SU-DHL-6 (cell line): ENCODE measurements around the gene MIEF1.

Experiments used
- H2AFZ ChIP-seq: fragments of 200-600 bp; sonication (generic); 2 replicates; pipeline ENCODE4 v1.6.1; 2014; ENCODE audit warnings: low read depth, mild to moderate bottlenecking, moderate library complexity, mixed read lengths, antibody characterized with exemption, low read length; ENCODE audit not compliant: severe bottlenecking
- H3F3A ChIP-seq: fragments of 200-600 bp; shearing (Covaris generic); 2 replicates; pipeline ENCODE4 v1.6.0; 2016; ENCODE audit warnings: antibody characterized with exemption, mild to moderate bottlenecking; ENCODE audit not compliant: insufficient read depth
- H3K27ac ChIP-seq: fragments of 200-600 bp; sonication (generic); 2 replicates; pipeline ENCODE4 v1.5.1; 2016; ENCODE audit warnings: low read depth, mild to moderate bottlenecking, low read length, moderate library complexity, mixed read lengths
- H3K27me3 ChIP-seq: fragments of 200-600 bp; sonication (generic), shearing (Covaris generic); 2 replicates; pipeline ENCODE4 v1.6.0; 2014; ENCODE audit warnings: mild to moderate bottlenecking, low read length
- H3K36me3 ChIP-seq: fragments of 200-600 bp; sonication (generic); 2 replicates; pipeline ENCODE4 v1.6.1; 2014; ENCODE audit warnings: mild to moderate bottlenecking, low read length, mixed read lengths
- H3K4me2 ChIP-seq: fragments of 300-600, 200-600 bp; shearing (Covaris generic), sonication (generic); 2 replicates; pipeline ENCODE4 v1.6.0; 2014; ENCODE audit warnings: low read length, low read depth, mild to moderate bottlenecking; ENCODE audit not compliant: poor library complexity, severe bottlenecking
- H3K4me3 ChIP-seq: fragments of 200-600 bp; sonication (generic); 2 replicates; pipeline ENCODE4 v1.5.1; 2014; ENCODE audit warnings: antibody characterized with exemption, low read length, mild to moderate bottlenecking, mixed read lengths; ENCODE audit not compliant: insufficient read depth, poor library complexity, severe bottlenecking
- H3K79me2 ChIP-seq: fragments of 200-600 bp; sonication (generic); 2 replicates; pipeline ENCODE4 v1.6.1; 2014; ENCODE audit warnings: mild to moderate bottlenecking, low read length, moderate library complexity; ENCODE audit not compliant: insufficient read depth
- H3K9ac ChIP-seq: fragments of 200-600 bp; sonication (generic); 2 replicates; pipeline ENCODE4 v1.7.0; 2014; ENCODE audit warnings: mild to moderate bottlenecking, low read length
- H3K9me2 ChIP-seq: fragments of 200-600 bp; sonication (generic); replicated peaks from 2 replicates; pipeline ENCODE4 v1.6.1; 2014; ENCODE audit warnings: low read length; ENCODE audit not compliant: insufficient read depth
- H3K9me3 ChIP-seq: fragments of 200-600 bp; sonication (generic); 2 replicates; pipeline ENCODE4 v1.6.1; 2014; ENCODE audit warnings: low read length, mixed read lengths; ENCODE audit not compliant: insufficient read depth
- H4K20me1 ChIP-seq: fragments of 200-600 bp; sonication (generic); 2 replicates; pipeline ENCODE4 v1.6.1; 2014; ENCODE audit warnings: low read depth, mild to moderate bottlenecking, antibody characterized with exemption, low read length, moderate library complexity, mixed read lengths
- EZH2phosphoT487 ChIP-seq: fragments of 200-600 bp; sonication (generic), shearing (Covaris generic); conservative IDR thresholded peaks from 2 replicates; pipeline ENCODE4 v1.6.1; 2018; ENCODE audit warnings: mild to moderate bottlenecking, antibody characterized with exemption, low read length, moderate library complexity, mixed read lengths
- TF ChIP-seq, protein P1 (sequence below): fragments of 200-600 bp; sonication (generic); IDR thresholded peaks from one replicate; pipeline ENCODE4 v1.5.1; 2017; ENCODE audit warnings: antibody characterized with exemption, mild to moderate bottlenecking, low read length, moderate library complexity; ENCODE audit not compliant: insufficient read depth, poor library complexity, severe bottlenecking

Gene MIEF1

DNA sequence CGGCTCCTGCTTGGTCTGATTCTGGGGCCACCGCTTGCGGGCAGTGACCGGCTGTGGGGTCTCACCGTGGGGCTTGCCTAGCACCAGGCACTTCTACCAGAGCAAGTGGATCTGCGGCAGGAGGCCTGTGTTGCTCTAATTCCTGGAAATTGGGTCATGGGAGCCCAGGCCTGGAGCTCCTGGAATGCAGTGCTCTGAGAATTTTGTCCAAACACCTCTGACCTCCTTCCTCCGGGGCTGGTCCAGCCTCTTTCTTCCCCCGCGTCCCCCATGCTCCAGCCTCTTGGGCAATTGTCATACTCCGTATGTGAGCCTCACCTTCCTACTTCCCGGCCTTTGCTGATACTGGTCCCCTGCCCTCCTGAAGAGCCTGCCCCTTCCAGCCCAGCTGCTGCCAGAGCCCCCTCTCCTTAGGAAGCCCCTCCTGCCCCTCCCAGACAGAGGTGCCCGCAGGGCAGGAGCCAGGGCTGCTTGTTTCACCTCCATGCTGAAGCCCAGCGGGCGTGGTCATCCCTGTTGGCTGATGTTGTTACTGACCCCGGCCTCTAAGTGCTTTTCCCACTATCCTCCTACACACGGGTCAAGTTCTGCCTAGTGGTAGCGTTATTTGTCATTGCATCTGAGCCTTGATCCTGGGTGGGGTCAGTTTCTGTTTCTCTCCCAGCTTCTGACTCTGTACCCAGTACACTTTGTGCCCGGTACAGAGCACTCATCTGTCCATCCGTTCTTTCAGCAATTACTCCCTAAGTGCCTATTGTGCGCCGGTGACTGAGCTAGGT lies 35.7 kb upstream of the MIEF1 start:
- Histone ChIP-seq H4K20me1 (no peaks in the 10 kb centered on the region), H3K4me3 (peak overlapping the region; percentile 27), H3F3A (peaks cover 68% of the 10 kb centered on the region), H3K36me3 (no peaks in the 10 kb centered on the region), H3K4me2 (peak overlapping the region; percentile 93), H3K9me2 (no peaks in the 10 kb centered on the region), H3K27me3 (no peaks in the 10 kb centered on the region), H3K9me3 (no peaks in the 10 kb centered on the region), H3K9ac (peak overlapping the region; percentile 54), H2AFZ (no peak overlapping the region), H3K27ac (peak overlapping the region; percentile 95), H3K79me2 (peaks cover 83% of the 10 kb centered on the region)
- TF ChIP-seq, protein P1, sequence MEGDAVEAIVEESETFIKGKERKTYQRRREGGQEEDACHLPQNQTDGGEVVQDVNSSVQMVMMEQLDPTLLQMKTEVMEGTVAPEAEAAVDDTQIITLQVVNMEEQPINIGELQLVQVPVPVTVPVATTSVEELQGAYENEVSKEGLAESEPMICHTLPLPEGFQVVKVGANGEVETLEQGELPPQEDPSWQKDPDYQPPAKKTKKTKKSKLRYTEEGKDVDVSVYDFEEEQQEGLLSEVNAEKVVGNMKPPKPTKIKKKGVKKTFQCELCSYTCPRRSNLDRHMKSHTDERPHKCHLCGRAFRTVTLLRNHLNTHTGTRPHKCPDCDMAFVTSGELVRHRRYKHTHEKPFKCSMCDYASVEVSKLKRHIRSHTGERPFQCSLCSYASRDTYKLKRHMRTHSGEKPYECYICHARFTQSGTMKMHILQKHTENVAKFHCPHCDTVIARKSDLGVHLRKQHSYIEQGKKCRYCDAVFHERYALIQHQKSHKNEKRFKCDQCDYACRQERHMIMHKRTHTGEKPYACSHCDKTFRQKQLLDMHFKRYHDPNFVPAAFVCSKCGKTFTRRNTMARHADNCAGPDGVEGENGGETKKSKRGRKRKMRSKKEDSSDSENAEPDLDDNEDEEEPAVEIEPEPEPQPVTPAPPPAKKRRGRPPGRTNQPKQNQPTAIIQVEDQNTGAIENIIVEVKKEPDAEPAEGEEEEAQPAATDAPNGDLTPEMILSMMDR: no peak
- no peak for TF ChIP-seq EZH2phosphoT487

DNA sequence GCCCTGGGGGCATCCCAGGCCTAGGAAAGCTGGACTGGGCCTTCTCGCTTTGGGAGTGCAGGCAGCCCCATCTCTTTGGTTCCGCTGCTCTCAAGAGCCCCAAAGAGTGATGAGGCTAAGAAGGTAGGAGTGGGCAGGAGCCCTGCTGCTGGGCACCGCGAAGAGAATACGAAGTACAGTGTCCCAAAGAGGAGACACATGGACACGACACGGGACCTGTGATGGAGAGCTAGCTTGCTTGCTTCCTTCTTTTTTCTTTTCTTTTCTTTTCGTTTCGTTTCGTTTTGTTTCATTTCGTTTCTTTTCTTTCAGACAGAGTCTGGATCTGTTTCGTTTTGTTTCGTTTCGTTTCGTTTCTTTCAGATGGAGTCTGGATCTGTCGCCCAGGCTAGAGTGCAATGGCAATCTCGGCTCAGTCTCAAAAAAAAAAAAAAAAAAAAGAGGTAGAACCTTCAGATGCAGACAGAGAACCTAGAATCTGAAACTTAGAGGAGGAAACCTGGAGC lies 34.6 kb upstream of the MIEF1 start:
- Histone ChIP-seq H3K4me2 (peak overlapping the region; percentile 93), H3K4me3 (peak overlapping the region; percentile 9), H3K27ac (peak overlapping the region; percentile 95), H3K9me3 (no peaks in the 10 kb centered on the region), H3K36me3 (no peaks in the 10 kb centered on the region), H3F3A (peaks cover 58% of the 10 kb centered on the region), H3K9ac (peak overlapping the region; percentile 54), H3K9me2 (no peaks in the 10 kb centered on the region), H4K20me1 (no peaks in the 10 kb centered on the region), H2AFZ (no peak overlapping the region), H3K79me2 (peaks cover 83% of the 10 kb centered on the region), H3K27me3 (no peaks in the 10 kb centered on the region)
- TF ChIP-seq, protein P1: no peak
- no peak for TF ChIP-seq EZH2phosphoT487

GRCh38 chr22:39468487-39469325 lies 33.4 kb upstream of the MIEF1 start:
- H2AFZ ChIP-seq: no peak overlapping the region
- no peaks in the 10 kb centered on the region for H3K36me3 ChIP-seq
- no peaks in the 10 kb centered on the region for H3K9me2 ChIP-seq
- no peak for TF ChIP-seq EZH2phosphoT487
- peak overlapping the region; percentile 93 for H3K4me2 ChIP-seq
- H4K20me1 ChIP-seq: no peaks in the 10 kb centered on the region
- H3K79me2 ChIP-seq: peaks cover 83% of the 10 kb centered on the region
- peak overlapping the region; percentile 95 for H3K27ac ChIP-seq
- peaks cover 46% of the 10 kb centered on the region for H3F3A ChIP-seq
- no peaks in the 10 kb centered on the region for H3K9me3 ChIP-seq
- no peak overlapping the region for H3K4me3 ChIP-seq
- peak overlapping the region; percentile 54 for H3K9ac ChIP-seq
- no peaks in the 10 kb centered on the region for H3K27me3 ChIP-seq
